ENCODE data around the gene UBE3D.
"Not testable (repeated sequence)": the region's sequence is repeated elsewhere in the genome, so short reads cannot be mapped to it uniquely, and the experiment has no call there.

The UBE3D gene

DNA sequence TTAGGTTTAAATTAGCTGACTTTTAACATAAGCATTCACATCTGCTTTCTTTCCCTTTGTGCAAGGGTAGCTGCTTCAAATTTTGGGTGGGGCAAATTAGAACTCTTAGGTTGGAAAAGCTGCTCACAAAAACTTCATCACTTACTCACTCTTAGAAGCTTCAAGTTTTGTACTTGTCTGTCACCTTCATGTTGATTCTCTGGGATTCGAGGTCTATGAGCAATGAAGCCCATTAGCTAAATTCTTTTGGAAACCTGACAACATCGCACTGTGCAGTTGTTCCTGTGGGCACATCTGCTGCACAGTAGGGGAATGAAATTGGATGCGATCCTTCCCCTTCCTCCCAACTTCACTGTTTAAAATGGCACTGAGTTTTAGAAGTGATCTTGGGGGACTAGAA lies 156.1 kb downstream of the UBE3D start:
- no peak for DNase-seq

DNA sequence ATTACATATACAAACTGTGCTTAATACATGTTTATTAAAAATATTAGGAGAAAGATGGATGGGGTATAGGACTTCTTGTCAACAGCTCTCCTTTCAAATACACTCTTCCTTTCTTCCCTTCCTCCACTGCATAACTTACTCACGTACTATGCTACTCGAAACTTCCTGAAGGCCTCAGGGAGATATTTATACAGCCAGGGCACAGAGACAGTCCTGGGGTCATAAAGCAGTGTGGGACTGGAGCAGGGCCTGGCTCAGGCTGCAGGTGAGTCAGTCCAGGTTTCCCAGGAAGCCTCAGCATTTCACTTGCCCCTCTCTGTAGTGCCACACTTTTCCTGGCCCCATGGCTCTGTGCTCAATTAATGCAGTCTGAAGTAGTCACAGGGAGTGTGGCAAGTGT lies 157.0 kb downstream of the UBE3D start:
- DNase-seq = no peak

DNA sequence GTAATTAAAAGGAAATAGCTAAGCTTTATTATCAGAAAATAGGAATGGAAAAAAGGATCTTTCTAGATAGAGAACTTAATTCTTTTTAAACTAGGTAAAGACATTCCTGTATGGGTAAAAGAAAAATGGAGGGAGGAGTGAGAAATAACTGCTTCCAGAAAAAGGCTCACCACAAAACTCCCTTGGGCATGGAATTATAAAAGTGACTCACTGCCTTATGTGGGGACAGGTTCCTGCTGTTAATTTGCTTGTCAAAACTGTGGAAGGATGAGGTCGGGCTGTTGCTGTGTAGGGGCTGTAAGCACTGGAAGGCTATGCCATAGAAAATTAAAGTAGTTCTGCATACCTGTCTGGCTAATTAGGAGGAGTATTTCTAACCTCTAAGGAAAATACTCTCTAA lies 158.7 kb downstream of the UBE3D start:
- DNase-seq = no peak

DNA sequence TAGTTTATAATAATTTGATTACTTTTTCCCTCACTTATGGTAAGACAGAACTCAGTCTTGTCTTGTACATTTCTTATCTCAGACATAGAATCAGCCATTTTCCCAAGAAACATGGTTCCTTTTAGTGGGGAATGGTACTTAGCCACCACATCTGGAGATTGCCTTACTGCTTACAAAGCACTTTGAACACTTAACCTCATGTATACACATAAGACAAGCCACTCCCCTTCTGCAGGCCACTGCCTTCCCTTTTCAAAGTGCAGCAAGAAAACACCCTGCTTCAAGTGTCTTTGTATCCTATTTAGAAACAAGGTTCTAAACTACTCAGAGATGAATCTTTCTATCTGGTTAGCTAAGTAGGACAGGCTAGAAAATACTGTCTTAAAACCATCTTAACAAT lies 159.2 kb downstream of the UBE3D start:
- DNase-seq = no peak

DNA sequence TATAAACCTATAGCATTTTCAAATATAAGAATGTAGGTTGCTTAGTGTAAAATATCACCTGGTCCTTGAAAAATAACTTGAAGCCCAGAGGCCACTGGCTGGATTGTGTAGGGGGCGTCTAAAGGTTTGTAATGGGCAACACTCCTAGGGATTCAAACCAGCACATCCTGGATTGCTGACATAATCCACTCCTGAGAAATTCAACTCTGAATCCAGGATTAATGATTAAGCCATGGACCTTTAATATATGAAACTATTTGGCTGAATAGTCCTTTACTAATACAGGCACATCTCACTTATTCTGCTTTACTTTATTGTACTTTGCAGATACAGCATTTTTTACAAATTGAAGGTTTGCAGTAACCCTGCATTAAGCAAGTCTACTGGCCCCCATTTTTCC lies 160.8 kb downstream of the UBE3D start:
- no peak for DNase-seq

DNA sequence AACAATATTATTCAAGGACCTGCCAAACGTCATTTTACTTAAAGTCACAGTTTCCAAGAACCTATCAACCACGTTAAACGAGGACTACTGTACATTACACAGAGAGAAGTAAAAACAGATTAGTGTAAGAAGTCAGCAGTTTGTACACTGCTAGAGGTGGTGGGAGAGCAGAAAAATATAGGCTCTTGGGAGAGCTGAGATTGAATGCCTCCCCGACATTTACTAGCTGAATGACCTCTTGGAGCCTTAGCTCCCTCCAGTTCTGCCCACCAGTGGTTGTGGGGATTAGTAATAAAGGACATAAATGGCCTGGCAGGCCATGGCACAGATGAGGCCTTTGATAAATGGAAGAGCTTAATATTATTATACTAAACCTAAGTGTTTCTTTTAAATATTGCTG lies 161.4 kb downstream of the UBE3D start:
- no peak for DNase-seq

DNA sequence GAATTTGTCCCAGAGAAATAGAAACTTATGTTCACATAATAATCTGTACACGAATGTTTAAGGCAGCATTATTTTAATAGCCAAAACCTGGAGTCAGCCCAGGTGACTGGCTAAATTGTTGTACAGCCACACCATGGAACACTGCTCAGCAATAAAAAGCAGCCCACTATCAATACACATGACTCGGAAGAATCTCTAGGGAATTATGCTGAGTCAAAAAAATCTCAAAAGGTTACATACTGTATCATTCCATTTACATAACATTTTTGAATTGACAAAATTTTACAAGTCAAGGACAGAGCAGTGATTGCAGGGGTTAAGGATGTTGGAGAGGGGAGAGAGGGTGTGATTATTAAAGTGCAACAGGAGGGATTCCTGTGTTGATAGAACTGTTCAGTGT lies 163.4 kb downstream of the UBE3D start:
- no peak for DNase-seq

DNA sequence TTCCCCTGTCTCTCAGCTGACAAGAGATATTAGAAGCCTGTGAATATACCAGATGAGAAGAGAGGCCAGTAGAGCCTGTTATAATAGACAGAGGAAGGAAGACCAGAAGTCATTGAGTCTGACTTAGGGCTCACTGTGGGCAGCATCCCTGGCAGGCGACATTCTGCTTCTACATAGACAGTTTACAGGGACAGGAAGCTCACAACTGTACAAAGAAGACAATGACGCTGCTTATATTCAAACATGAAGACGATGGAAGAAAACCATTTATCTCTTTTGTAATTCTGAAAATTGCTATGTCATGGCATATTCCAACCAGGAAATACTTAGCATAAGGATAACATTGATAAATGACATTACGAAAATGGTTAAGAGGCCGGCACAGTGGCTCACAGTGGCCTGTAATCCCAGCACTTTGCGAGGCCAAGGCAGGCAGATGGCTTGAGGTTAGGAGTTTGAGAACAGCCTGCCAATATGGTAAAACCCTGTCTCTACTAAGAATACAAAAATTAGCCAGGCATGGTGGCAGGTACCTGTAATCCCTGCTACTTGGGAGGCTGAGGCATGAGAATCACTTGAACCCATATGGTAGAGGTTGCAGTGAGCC lies 170.9 kb downstream of the UBE3D start:
- DNase-seq = no peak

DNA sequence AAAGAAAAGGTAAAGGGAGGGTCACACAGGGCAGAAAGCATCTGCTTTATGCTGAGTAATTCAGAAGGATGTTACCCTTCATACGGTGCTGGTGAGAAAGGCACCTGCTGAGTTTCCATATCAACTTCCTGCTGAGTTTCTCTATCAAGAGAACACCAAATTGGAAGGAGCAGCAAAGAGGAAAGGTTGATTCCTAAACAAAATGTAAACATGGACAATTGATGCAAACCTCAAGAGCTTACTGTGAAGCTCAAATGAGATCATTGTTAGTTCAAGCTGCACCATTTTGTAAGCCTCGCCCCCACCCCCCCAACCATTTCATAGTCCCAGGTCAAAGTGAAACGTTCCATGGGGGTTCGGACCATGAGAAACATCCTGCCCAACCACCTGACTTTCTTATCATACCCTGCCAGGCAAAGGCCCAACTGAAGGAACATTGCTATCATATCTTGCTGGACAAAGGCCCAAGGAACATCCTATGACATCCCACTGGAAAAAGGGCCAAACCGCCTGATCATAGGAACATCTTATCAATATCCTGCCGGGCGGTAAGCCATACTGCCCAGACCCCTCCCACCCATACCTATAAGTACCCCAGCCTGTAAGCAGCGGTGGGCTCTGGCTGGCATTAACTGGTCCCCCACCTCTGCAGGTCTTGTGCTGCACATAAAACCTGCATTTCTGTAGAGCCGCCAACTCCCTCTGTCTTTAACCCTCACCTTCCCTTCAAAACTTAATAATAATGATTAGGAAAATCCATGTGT lies 171.6 kb downstream of the UBE3D start:
- no peak for DNase-seq

DNA sequence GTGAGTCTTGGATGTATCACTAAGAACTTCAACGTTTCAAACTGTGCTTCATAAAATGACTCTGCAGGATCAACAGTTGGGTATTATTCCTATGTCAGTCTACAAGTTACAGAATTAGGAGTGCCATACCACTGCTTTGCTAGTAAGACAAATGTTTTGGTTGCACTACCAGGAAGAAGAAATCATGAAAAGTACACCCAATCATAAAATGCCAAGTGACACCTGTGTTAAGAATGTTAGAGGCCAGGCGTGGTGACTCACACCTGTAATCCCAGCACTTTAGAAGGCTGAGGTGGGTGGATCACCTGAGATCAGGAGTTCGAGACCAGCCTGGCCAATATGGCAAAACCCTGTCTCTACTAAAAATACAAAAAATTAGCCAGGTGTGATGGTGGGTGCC lies 174.1 kb downstream of the UBE3D start:
- not testable (repeated sequence) for DNase-seq

DNA sequence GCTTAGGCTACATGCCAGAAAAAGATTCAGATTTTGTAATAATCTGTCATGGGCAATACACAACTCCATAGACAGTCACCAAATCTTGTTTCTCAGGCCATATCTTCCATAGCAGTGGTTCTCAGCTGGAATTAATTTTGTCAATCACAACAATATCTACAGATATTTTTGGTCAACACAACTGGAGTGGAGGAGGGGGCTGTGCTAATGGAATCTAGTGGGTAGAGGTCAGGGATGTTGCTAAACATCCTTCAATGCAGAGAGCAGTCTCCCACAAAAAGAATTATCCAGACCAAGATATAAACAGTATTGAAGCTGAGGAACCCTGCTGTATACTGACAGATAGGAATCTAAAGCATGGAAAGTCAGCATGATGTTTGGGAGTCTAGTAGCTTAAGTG lies 174.6 kb downstream of the UBE3D start:
- no peak for DNase-seq

DNA sequence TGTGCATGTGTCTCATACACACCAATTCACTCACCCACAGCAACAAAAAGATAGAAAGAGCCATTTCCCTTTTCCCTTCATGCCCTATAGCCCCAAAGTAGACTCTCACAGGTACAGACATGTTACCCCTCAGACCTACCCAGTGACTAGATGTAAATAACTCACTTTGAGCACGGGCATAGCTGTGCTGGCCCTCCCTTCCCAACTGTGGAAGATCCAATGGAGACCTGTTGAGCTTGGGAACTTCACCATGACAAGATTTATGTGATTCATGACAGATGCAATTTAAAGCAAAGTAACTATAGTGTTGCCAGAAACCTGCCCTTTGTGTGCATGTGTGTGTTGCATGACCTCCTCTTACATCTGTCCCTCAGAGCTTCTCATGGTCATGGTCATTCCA lies 175.4 kb downstream of the UBE3D start:
- DNase-seq = no peak

DNA sequence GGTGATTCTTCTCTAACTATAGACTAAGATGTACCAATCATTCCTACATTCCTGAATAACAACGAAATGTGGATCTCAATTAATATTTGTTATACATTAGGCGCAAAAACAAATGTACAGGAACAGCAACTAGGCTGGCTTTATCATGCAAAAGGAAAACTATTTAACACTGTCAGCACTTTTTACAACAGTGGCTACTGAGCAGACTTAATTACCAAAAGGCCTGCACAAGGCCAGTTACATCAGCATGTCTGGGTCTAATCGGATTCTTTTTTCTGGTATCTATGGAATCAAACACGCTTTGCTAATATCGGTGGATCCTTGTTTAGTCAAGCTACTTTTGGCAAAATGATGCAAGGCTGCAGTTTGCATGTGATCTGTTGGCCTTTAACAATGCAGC lies 176.5 kb downstream of the UBE3D start:
- DNase-seq = no peak

DNA sequence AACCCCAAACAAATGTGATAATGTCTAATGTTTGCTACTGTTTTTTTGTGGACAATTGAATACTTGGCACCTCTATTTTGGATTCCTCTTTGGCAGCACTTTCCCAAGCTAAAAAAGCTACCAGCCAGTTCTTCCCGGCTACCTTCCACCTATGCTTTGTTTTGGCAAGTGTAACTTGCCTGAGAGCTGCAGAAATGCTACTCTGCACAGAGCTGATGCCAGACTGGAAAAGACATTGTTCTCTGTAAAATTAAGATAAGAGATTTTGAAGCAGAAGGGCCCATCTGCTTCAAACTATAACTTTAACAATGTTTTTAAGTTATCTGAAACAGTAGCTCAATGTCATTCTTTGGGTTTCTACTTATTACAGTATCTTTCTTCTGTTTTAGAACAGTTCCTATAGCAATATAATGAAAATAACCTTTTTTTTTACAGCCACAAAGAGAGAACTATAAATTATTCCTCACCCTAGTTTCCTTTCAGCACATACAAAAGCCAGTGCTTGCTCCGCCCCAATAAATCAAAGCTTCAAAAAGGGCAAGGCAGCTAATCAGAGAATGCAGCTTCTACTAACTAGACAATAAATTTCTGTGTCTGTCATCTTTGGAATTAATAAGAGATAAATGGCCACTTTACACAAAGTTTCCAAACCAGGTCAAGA lies 183.1 kb downstream of the UBE3D start:
- DNase-seq = no peak

DNA sequence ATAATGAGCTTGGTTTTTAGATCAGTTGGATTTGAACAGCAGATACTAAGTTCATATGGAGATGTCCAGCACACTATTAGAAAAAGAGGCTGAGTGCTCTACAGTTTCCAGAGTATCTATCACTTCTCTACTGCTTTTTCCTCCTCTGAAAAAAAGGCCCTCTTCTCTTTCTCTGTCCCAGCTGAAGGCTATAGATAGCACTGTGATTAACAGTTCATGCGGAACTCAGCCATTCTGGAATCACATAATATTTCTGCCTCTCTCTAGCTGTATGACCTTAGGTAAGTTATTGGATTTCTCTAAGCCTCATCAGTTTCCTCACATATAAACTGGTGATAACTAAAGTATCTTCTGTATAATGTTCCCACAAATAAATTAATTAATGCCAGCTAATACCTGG lies 184.1 kb downstream of the UBE3D start:
- DNase-seq = no peak

DNA sequence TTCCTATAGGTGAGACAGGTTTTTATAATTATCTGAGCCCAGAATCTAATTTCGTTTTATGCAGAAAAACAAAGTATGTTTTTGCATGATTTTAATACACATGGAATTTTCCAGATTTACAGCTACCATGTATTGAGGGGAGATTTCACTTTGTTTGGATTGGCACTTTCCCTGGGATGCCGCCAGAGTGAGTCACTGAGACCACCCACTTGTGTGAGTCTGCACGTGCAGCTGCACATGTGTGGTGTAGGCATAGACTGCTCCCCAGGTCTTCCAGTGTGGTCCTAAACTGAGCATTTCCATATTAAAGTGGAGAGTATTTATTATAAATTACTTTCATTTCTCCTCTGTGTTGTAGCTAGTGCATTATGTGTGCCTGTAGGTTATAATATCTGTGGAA lies 186.8 kb downstream of the UBE3D start:
- no peak for DNase-seq

DNA sequence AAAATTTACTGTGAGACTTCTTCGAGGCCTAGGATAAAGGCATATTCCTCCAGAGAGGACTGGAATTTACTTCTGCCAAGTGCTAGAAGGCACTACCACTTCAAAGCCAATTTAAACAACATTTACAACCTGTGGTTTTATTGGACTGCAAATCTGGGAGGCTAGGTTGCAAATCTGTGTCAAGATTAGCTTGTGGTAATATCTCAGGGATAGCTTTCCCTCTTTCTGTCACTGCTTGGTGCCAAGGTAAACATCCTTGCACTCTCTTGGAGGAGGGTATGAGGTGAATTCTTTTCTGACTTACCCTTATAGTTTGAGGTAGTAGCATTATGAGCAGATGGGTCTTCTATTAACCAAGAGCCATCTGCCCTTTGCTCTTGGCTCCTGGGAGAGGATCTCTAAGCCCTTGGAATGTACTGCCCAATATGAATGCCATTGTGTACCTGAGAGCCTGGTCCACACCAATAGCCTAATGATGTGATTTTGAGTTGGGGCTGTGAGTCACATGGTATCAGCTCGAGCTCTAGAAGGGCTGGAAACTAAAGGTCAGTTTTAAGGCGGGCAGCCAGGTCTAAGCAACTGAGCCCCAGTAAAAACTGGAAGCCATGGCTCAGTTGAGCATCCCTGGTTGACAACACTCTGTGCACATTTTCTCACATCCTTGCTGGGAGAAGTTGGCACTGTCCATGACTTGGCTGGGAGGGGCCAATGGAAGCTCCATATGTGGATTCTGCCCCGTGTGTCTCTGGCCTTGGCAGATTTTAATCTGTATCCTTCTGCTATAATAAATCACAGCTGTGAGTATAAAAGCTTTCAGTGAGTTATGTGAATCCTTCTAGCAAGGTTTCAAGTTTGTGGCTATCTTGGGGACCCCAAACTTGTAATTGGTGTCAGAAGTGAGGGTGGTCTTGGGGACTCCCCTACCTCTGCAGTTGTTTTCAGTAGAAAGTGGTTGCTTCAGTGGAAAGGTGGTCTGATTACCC lies 188.1 kb downstream of the UBE3D start:
- DNase-seq = no peak

DNA sequence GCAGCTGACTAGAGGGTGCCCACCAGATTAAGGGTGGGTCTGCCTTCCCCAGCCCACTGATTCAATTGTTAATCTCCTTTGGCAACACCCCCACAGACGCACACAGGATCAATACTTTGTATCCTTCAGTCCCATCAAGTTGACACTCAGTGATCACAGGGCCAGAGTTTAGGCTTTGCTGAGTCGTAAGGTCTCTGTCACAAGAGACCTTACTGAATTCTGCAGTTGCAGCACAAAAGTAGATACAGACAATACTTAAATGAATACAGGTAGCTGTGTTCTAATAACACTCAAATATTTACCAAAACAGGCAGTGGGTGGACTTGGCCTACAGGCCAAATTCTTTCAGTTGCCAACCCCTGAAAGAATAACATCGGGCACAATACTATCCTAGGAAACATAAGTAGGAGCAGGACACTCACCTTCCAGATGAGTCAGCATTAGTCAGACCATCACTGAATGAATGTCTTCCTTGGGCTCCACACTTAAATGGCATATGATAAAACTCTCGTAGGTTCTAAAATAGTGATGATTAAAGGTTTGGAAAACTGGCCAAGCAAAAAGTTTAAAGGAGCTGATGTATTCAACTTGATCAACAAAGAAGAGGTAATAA lies 190.0 kb downstream of the UBE3D start:
- DNase-seq = no peak

DNA sequence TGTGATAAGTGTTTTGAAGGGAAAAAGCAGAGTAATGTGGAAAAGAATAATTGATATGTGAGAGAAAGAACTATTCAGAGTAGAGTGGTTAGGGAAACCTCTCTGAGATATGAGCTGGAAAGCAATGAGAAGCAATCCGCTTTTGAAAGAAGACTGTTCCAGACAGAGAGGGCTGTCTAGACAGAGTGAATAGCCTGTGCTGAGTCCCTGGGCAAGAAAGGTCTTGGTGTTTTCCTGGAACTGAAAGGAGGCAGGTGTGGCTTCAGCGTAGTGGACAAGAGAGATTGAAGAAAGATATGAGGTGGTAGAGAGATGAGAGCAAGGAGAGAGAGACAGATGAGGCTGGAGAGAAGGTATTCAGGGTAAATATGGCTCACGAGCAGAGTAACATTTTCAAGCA lies 190.8 kb downstream of the UBE3D start:
- DNase-seq = no peak

DNA sequence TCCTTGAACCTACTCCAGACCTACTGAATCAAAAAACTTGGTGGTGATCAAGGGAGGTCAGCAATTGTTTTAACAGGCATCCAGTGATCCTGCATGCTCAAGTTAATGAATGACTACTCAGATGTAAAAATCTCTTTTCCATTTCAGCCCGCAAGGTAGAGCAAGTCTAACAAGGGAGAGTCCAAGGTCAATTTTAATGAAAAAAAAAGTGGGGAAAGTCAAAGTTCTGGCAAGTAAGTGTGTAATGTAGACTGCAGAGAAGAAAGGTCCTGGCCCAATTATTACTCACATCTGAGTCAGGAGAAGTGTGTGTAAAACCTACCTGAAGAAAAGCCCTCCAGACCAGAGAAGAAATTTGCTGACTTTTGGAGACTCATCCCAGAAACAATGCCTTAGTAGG lies 193.5 kb downstream of the UBE3D start:
- DNase-seq = no peak

DNA sequence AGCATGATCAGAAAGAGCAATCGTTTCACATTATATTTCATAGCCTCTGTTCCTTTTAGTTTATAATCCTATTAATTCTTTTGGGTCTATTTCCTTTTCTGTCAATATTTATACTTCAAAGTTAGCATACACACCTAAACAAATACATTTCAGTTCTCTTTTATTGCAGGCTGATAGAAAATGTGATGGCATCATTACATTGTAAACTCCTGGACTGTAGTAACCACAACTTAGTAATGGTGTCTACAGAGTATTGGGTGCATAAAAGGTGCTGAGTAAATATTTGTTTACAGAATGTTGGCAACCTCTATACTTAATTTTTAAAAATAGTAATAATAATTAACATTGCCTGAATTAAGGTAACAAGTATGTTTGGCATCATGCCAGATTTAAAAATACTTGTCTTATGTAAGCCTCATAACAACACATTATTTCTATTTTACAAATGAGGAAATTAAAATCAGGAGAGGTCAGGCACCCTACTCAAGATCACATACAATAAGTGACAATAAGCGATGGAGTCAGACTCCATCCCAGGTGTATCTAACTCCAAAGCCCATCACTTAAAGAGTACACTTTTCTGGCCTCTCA lies 195.0 kb downstream of the UBE3D start:
- no peak for DNase-seq

DNA sequence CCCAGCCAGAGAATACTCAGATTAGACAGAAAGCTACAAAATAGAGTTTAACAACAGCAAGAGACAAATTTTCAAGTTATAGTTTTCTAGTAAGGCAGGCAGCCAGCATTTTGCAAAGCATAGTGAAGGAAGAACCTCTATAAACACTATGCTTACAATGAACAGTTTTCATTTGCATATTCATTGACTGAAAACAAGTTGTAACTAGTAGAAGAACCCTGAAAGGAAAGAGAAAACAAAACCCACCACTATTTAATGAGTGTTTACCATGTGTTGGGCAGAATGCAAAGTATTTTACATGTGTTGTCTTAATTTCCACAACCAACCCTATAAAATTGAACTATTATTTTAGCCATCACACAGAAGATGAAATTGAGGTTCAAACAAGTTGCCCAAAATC lies 196.1 kb downstream of the UBE3D start:
- no peak for DNase-seq
